ENCODE data around the gene IFITM1. TPM values are rescaled to one million over a fixed set of nuclear protein-coding genes. Genes with fewer than 3 reads are reported as not detected.

The IFITM1 gene
- total and polyA plus RNA-seq, 2 experiments from 2014 or later, result 98.0 to 159 TPM

DNA sequence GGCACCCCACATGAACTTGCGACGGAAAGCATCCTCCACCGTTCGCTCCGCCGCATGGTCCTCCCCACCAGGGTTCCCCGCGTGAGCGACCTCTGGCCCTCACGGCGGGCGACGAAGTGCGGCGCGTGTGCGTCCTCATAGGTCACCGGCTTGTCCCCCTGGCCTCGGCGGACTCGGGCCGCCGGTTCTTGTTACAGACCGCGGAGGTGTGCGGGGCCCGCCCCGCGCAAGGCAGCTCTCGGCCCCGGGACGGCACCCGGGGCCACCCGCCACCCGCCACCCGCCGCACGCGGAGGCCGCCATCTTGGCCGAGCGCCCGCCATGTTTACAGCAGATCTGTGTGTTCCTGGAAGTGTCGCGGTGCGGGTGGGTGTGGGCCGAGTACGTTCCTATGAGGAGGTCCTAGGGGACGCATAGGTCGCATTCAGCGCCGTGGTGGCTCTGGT lies 9.8 kb upstream of the IFITM1 start:
- Histone ChIP-seq H3K27ac (no peak overlapping the region), H3K9me2 (replicated peaks; ENCODE audit: insufficient read depth) (no peaks in the 10 kb centered on the region), H3K9me3 (ENCODE audit: low read depth) (no peaks in the 10 kb centered on the region), H3K27me3 (no peaks in the 10 kb centered on the region), H3K36me3 (replicated peaks; ENCODE audit: insufficient read depth, low read depth) (no peaks in the 10 kb centered on the region), H3K4me1 (ENCODE audit: insufficient read depth) (peaks cover 5% of the 10 kb centered on the region), H3K79me2 (peaks cover 2% of the 10 kb centered on the region), H3K4me3 (no peak overlapping the region), H4K20me1 (ENCODE audit: insufficient read depth, poor library complexity, severe bottlenecking) (no peaks in the 10 kb centered on the region), H2AFZ (no peak overlapping the region), H3K4me2 (no peak overlapping the region)
- 98% methylated on average over 19 of the region's 52 CpGs for WGBS (ENCODE audit: low lambda C conversion rate, missing lambda C conversion rate)
- DNase-seq (ENCODE audit: low spot score), result no peak
- TF ChIP-seq, protein P1, sequence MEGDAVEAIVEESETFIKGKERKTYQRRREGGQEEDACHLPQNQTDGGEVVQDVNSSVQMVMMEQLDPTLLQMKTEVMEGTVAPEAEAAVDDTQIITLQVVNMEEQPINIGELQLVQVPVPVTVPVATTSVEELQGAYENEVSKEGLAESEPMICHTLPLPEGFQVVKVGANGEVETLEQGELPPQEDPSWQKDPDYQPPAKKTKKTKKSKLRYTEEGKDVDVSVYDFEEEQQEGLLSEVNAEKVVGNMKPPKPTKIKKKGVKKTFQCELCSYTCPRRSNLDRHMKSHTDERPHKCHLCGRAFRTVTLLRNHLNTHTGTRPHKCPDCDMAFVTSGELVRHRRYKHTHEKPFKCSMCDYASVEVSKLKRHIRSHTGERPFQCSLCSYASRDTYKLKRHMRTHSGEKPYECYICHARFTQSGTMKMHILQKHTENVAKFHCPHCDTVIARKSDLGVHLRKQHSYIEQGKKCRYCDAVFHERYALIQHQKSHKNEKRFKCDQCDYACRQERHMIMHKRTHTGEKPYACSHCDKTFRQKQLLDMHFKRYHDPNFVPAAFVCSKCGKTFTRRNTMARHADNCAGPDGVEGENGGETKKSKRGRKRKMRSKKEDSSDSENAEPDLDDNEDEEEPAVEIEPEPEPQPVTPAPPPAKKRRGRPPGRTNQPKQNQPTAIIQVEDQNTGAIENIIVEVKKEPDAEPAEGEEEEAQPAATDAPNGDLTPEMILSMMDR (IDR thresholded peaks at IDR 0.05; ENCODE audit: poor library complexity), result no peak
- TF ChIP-seq EZH2phosphoT487 (IDR thresholded peaks at IDR 0.05; ENCODE audit: low read depth, severe bottlenecking, unreplicated experiment), result no peak
- no peak for TF ChIP-seq EZH2 (IDR thresholded peaks at IDR 0.05; ENCODE audit: borderline replicate concordance)

DNA sequence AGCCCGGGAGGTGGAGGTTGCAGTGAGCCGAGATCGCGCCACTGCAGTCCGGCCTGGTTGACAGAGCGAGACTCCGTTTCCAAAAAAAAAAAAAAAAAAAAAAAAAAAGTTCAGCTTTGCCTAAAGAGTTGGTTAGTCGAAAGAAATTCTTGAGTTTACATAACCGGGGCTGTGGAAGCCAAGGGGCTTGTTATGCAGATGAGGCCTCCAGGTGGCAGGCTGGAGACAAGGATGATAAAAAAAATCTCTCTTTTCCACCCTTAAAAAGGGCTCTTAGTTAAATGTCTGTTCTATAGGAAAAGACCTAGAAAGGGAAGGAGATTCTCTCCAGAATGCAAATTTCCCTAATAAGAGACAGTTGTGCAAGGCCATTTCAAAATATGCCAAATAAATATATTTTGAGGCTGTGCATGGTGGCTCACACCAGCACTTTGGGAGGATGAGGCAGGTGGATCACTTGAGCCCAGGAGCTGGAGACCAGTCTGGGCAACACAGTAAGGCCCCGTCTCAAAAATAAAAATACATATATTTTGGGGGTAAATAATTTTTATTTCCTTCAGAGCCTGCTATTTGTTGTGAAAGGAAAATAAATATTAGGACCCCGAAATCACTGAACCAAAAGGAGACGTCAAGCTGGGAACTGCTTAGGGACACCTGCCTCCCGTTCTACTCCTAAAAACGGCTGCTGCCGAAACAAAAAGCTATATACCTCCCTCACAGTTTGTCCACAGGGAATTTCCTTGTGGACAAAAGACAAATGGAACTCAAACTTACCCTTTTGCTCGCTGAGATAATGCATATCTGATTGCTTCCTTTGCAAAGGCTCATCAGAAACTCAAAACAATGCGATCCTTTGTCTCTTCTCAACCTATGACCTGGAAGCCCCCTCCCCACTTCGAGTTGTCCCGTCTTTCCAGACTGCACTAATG lies 8.7 kb upstream of the IFITM1 start:
- H3K4me2 ChIP-seq, result no peak overlapping the region
- no peaks in the 10 kb centered on the region for H3K9me3 ChIP-seq (ENCODE audit: low read depth)
- H3K27ac ChIP-seq, result no peak overlapping the region
- 30% methylated on average over 17 of the region's 19 CpGs for WGBS (ENCODE audit: low lambda C conversion rate, missing lambda C conversion rate)
- TF ChIP-seq EZH2phosphoT487 (IDR thresholded peaks at IDR 0.05; ENCODE audit: low read depth, severe bottlenecking, unreplicated experiment) (no peak), EZH2 (IDR thresholded peaks at IDR 0.05; ENCODE audit: borderline replicate concordance) (no peak)
- TF ChIP-seq, protein P1 (IDR thresholded peaks at IDR 0.05; ENCODE audit: poor library complexity), result peak; percentile 73
- no peak overlapping the region for H2AFZ ChIP-seq
- H3K27me3 ChIP-seq, result no peaks in the 10 kb centered on the region
- H3K79me2 ChIP-seq, result peaks cover 8% of the 10 kb centered on the region
- no peaks in the 10 kb centered on the region for H3K36me3 ChIP-seq (replicated peaks; ENCODE audit: insufficient read depth, low read depth)
- no peaks in the 10 kb centered on the region for H4K20me1 ChIP-seq (ENCODE audit: insufficient read depth, poor library complexity, severe bottlenecking)
- peak; percentile 87 for DNase-seq (ENCODE audit: low spot score)
- H3K9me2 ChIP-seq (replicated peaks; ENCODE audit: insufficient read depth), result no peaks in the 10 kb centered on the region
- peaks cover 14% of the 10 kb centered on the region for H3K4me1 ChIP-seq (ENCODE audit: insufficient read depth)
- H3K4me3 ChIP-seq, result no peak overlapping the region

DNA sequence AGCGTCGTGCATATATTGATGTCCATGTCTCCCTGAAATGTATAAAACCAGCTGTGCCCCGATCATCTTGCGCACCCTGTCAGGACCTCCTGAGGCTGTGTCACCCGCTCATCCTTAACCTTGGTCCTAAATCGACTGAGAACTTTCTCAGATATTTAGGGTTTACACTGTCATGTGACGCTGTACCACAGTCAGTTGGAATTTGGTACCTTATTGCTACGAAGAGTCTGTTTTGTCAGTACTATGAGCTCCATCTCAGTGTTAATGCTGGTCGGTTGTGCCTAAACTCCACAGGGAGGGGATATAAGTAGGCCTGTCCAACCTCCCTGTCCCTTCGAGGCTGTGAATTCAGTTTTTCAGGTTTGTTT lies 8.0 kb upstream of the IFITM1 start:
- H3K4me1 ChIP-seq (ENCODE audit: insufficient read depth), result peaks cover 12% of the 10 kb centered on the region
- no peaks in the 10 kb centered on the region for H3K27me3 ChIP-seq
- no peaks in the 10 kb centered on the region for H4K20me1 ChIP-seq (ENCODE audit: insufficient read depth, poor library complexity, severe bottlenecking)
- TF ChIP-seq EZH2 (IDR thresholded peaks at IDR 0.05; ENCODE audit: borderline replicate concordance), result no peak
- TF ChIP-seq, protein P1 (IDR thresholded peaks at IDR 0.05; ENCODE audit: poor library complexity), result no peak
- TF ChIP-seq EZH2phosphoT487 (IDR thresholded peaks at IDR 0.05; ENCODE audit: low read depth, severe bottlenecking, unreplicated experiment), result no peak
- H3K9me3 ChIP-seq (ENCODE audit: low read depth), result no peaks in the 10 kb centered on the region
- no peak for DNase-seq (ENCODE audit: low spot score)
- no peak overlapping the region for H2AFZ ChIP-seq
- H3K4me2 ChIP-seq, result no peak overlapping the region
- 80% methylated on average over 10 of the region's 10 CpGs for WGBS (ENCODE audit: low lambda C conversion rate, missing lambda C conversion rate)
- H3K79me2 ChIP-seq, result peaks cover 8% of the 10 kb centered on the region
- H3K27ac ChIP-seq, result no peak overlapping the region
- H3K36me3 ChIP-seq (replicated peaks; ENCODE audit: insufficient read depth, low read depth), result no peaks in the 10 kb centered on the region
- H3K4me3 ChIP-seq, result no peak overlapping the region
- no peaks in the 10 kb centered on the region for H3K9me2 ChIP-seq (replicated peaks; ENCODE audit: insufficient read depth)
